NCI-H1694 (cell line): Measurements from ENCODE around the gene GTF2IRD1.
"Not testable (repeated sequence)": the region's sequence is repeated elsewhere in the genome, so short reads cannot be mapped to it uniquely, and the experiment has no call there.

Source experiments
- DNase-seq: peaks from one replicate; lab custom pipeline; 2025; lab: John Stamatoyannopoulos, UW

GTF2IRD1 gene

GRCh38 chr7:74516214-74516613 is 62.5 kb downstream of the GTF2IRD1 start:
- DNase-seq, result no peak

GRCh38 chr7:74518041-74518440 is 64.3 kb downstream of the GTF2IRD1 start:
- no peak for DNase-seq

- no peak for DNase-seq
These were observed 64.9 kb downstream of the GTF2IRD1 start for GRCh38 chr7:74518654-74519053.

GRCh38 chr7:74519395-74519794 is 65.7 kb downstream of the GTF2IRD1 start:
- DNase-seq, result no peak

- DNase-seq, result no peak
These were observed 68.1 kb downstream of the GTF2IRD1 start for GRCh38 chr7:74521855-74522254.

- no peak for DNase-seq
These were observed 68.7 kb downstream of the GTF2IRD1 start for GRCh38 chr7:74522281-74522905.

GRCh38 chr7:74523015-74523414 is 69.3 kb downstream of the GTF2IRD1 start:
- DNase-seq, result no peak

- no peak for DNase-seq
These were observed 71.4 kb downstream of the GTF2IRD1 start for GRCh38 chr7:74525140-74525539.

GRCh38 chr7:74525881-74526280 is 72.2 kb downstream of the GTF2IRD1 start:
- DNase-seq, result no peak

GRCh38 chr7:74526780-74527179 is 73.1 kb downstream of the GTF2IRD1 start:
- no peak for DNase-seq

- DNase-seq, result no peak
These were observed 74.1 kb downstream of the GTF2IRD1 start for GRCh38 chr7:74527842-74528241.

- DNase-seq, result not testable (repeated sequence)
These were observed 75.1 kb downstream of the GTF2IRD1 start for GRCh38 chr7:74528773-74529172.

GRCh38 chr7:74535951-74536356 is 82.2 kb downstream of the GTF2IRD1 start:
- no peak for DNase-seq

GRCh38 chr7:74541937-74542336 is 88.2 kb downstream of the GTF2IRD1 start:
- DNase-seq, result not testable (repeated sequence)

GRCh38 chr7:74542558-74543117 is 88.9 kb downstream of the GTF2IRD1 start:
- peak; percentile 91 for DNase-seq

GRCh38 chr7:74544706-74545469 is 91.2 kb downstream of the GTF2IRD1 start:
- peak; percentile 61 for DNase-seq

GRCh38 chr7:74545921-74546320 is 92.2 kb downstream of the GTF2IRD1 start:
- DNase-seq, result no peak

GRCh38 chr7:74553596-74554012 is 99.9 kb downstream of the GTF2IRD1 start:
- DNase-seq, result not testable (repeated sequence)

- no peak for DNase-seq
These were observed 100.5 kb downstream of the GTF2IRD1 start for GRCh38 chr7:74554178-74554577.

GRCh38 chr7:74560086-74560719 is 106.5 kb downstream of the GTF2IRD1 start:
- DNase-seq, result no peak

- no peak for DNase-seq
These were observed 108.3 kb downstream of the GTF2IRD1 start for GRCh38 chr7:74561898-74562613.

GRCh38 chr7:74563639-74564038 is 109.9 kb downstream of the GTF2IRD1 start:
- not testable (repeated sequence) for DNase-seq
